ENCODE results near the gene TMED9. TPM values are rescaled to one million over a fixed set of nuclear protein-coding genes. Genes with fewer than 3 reads are reported as not detected.

The TMED9 gene
- total and polyA plus RNA-seq, 9 of the 15 experiments (the other 6 are each of a cell fraction or from before 2014, with no cell fraction given) = 43.7 to 301 (median 90.0) TPM

DNA sequence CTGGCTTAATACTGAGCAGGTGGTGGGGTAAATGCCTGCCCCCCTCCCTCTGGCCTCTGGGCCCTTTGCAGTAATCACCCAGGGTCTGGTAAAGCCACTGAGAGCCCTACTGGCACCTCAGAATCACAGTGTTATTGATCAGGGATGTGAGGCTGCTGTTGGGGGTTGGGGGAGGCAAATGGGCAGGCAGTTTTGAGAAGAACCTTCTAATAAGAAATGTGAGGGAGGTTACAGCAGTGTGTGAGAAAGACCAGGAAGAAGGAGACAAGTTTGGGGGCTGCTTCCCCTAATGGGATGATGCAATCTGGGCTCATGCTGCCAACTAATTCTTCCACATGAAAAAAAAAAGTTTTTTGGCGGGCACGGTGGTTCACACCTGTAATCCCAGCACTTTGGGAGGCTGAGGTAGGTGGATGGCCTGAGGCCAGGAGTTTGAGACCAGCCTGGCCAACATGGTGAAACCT is 4.8 kb downstream of the TMED9 start (continued):
- TF ChIP-seq, protein P1, sequence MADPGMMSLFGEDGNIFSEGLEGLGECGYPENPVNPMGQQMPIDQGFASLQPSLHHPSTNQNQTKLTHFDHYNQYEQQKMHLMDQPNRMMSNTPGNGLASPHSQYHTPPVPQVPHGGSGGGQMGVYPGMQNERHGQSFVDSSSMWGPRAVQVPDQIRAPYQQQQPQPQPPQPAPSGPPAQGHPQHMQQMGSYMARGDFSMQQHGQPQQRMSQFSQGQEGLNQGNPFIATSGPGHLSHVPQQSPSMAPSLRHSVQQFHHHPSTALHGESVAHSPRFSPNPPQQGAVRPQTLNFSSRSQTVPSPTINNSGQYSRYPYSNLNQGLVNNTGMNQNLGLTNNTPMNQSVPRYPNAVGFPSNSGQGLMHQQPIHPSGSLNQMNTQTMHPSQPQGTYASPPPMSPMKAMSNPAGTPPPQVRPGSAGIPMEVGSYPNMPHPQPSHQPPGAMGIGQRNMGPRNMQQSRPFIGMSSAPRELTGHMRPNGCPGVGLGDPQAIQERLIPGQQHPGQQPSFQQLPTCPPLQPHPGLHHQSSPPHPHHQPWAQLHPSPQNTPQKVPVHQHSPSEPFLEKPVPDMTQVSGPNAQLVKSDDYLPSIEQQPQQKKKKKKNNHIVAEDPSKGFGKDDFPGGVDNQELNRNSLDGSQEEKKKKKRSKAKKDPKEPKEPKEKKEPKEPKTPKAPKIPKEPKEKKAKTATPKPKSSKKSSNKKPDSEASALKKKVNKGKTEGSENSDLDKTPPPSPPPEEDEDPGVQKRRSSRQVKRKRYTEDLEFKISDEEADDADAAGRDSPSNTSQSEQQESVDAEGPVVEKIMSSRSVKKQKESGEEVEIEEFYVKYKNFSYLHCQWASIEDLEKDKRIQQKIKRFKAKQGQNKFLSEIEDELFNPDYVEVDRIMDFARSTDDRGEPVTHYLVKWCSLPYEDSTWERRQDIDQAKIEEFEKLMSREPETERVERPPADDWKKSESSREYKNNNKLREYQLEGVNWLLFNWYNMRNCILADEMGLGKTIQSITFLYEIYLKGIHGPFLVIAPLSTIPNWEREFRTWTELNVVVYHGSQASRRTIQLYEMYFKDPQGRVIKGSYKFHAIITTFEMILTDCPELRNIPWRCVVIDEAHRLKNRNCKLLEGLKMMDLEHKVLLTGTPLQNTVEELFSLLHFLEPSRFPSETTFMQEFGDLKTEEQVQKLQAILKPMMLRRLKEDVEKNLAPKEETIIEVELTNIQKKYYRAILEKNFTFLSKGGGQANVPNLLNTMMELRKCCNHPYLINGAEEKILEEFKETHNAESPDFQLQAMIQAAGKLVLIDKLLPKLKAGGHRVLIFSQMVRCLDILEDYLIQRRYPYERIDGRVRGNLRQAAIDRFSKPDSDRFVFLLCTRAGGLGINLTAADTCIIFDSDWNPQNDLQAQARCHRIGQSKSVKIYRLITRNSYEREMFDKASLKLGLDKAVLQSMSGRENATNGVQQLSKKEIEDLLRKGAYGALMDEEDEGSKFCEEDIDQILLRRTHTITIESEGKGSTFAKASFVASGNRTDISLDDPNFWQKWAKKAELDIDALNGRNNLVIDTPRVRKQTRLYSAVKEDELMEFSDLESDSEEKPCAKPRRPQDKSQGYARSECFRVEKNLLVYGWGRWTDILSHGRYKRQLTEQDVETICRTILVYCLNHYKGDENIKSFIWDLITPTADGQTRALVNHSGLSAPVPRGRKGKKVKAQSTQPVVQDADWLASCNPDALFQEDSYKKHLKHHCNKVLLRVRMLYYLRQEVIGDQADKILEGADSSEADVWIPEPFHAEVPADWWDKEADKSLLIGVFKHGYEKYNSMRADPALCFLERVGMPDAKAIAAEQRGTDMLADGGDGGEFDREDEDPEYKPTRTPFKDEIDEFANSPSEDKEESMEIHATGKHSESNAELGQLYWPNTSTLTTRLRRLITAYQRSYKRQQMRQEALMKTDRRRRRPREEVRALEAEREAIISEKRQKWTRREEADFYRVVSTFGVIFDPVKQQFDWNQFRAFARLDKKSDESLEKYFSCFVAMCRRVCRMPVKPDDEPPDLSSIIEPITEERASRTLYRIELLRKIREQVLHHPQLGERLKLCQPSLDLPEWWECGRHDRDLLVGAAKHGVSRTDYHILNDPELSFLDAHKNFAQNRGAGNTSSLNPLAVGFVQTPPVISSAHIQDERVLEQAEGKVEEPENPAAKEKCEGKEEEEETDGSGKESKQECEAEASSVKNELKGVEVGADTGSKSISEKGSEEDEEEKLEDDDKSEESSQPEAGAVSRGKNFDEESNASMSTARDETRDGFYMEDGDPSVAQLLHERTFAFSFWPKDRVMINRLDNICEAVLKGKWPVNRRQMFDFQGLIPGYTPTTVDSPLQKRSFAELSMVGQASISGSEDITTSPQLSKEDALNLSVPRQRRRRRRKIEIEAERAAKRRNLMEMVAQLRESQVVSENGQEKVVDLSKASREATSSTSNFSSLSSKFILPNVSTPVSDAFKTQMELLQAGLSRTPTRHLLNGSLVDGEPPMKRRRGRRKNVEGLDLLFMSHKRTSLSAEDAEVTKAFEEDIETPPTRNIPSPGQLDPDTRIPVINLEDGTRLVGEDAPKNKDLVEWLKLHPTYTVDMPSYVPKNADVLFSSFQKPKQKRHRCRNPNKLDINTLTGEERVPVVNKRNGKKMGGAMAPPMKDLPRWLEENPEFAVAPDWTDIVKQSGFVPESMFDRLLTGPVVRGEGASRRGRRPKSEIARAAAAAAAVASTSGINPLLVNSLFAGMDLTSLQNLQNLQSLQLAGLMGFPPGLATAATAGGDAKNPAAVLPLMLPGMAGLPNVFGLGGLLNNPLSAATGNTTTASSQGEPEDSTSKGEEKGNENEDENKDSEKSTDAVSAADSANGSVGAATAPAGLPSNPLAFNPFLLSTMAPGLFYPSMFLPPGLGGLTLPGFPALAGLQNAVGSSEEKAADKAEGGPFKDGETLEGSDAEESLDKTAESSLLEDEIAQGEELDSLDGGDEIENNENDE (IDR thresholded peaks at IDR 0.05; ENCODE audit: low read depth, low read length) = no peak
- TF ChIP-seq NEUROD1 (IDR thresholded peaks at IDR 0.05; ENCODE audit: borderline replicate concordance, low read depth, low read length, partially characterized antibody) = no peak
- peak; percentile 39; the same call in 1 of the 2 replicates for TF ChIP-seq SUPT5H (IDR thresholded peaks at IDR 0.05)
- TF ChIP-seq CCNT2 (IDR thresholded peaks at IDR 0.05; ENCODE audit: borderline replicate concordance, extremely low read depth, insufficient read length, low read depth, low read length) = no peak
- TF ChIP-seq ZFP30 (CRISPR knock-in tag; IDR thresholded peaks at IDR 0.05; ENCODE audit: borderline replicate concordance) = no peak
- TF ChIP-seq POLR2AphosphoS2 (IDR thresholded peaks at IDR 0.05; ENCODE audit: low read length) = 0 out of 2 replicates have a peak, but pooled peaks have one; percentile 40
- TF ChIP-seq HIVEP1 (CRISPR knock-in tag; IDR thresholded peaks at IDR 0.05) = no peak
- peak; percentile 16; the same call in 1 of the 2 replicates for TF ChIP-seq CEBPG (CRISPR knock-in tag; IDR thresholded peaks at IDR 0.05)
- peak; percentile 21 to 55; a peak in 2 of 4 replicates for TF ChIP-seq CEBPG (tag; conservative IDR thresholded peaks at IDR 0.05 in 1 of 2, IDR thresholded peaks at IDR 0.05 in 1 of 2)
- TF ChIP-seq, protein P2, sequence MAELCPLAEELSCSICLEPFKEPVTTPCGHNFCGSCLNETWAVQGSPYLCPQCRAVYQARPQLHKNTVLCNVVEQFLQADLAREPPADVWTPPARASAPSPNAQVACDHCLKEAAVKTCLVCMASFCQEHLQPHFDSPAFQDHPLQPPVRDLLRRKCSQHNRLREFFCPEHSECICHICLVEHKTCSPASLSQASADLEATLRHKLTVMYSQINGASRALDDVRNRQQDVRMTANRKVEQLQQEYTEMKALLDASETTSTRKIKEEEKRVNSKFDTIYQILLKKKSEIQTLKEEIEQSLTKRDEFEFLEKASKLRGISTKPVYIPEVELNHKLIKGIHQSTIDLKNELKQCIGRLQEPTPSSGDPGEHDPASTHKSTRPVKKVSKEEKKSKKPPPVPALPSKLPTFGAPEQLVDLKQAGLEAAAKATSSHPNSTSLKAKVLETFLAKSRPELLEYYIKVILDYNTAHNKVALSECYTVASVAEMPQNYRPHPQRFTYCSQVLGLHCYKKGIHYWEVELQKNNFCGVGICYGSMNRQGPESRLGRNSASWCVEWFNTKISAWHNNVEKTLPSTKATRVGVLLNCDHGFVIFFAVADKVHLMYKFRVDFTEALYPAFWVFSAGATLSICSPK (IDR thresholded peaks at IDR 0.05; ENCODE audit: borderline replicate concordance) = no peak
- TF ChIP-seq, protein P3, sequence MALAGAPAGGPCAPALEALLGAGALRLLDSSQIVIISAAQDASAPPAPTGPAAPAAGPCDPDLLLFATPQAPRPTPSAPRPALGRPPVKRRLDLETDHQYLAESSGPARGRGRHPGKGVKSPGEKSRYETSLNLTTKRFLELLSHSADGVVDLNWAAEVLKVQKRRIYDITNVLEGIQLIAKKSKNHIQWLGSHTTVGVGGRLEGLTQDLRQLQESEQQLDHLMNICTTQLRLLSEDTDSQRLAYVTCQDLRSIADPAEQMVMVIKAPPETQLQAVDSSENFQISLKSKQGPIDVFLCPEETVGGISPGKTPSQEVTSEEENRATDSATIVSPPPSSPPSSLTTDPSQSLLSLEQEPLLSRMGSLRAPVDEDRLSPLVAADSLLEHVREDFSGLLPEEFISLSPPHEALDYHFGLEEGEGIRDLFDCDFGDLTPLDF (CRISPR knock-in tag; IDR thresholded peaks at IDR 0.05) = no peak
- peak; percentile 30 for TF ChIP-seq POLR2B (IDR thresholded peaks at IDR 0.05; ENCODE audit: low read depth, partially characterized antibody)
- TF ChIP-seq ZFP36 (IDR thresholded peaks at IDR 0.05; ENCODE audit: low read depth, low read length, partially characterized antibody) = no peak

All from K562 (cell line).